SK-N-SH (cell line): ENCODE results near the gene JMJD8. TPM values are rescaled to one million over a fixed set of nuclear protein-coding genes. Genes with fewer than 3 reads are reported as not detected.

Experiments used
- CTCF ChIA-PET: fragments of 300-600, 350-600 bp; formaldehyde crosslinking; extraction: SDS; loops from one replicate; lab custom pipeline; 2021; lab: Yijun Ruan, JAX
- POLR2A ChIA-PET: fragments of 350-600 bp; sonication (Branson Sonifier 250); formaldehyde crosslinking; extraction: SDS; loops from one replicate; lab custom pipeline; 2020; ENCODE audit warnings: antibody characterized with exemption, inconsistent platforms; lab: Yijun Ruan, JAX
- DNase-seq: peaks from one replicate; pipeline ENCODE4 v3.0.0; 2012
- H2AFZ ChIP-seq: fragments of 200-600 bp; sonication (generic); 2 replicates; pipeline ENCODE4 v1.8.1; 2016; ENCODE audit warnings: antibody characterized with exemption, mild to moderate bottlenecking, low read depth
- H3F3A ChIP-seq: fragments of 200-600 bp; sonication (generic); replicated peaks from 2 replicates; pipeline ENCODE3; 2016; ENCODE audit warnings: antibody characterized with exemption, mild to moderate bottlenecking; ENCODE audit not compliant: insufficient read depth
- H3K27ac ChIP-seq, 2 experiments: fragments of 200-500 bp in 1 of 2; fragments of 200-600 bp in 1 of 2; sonication (Bioruptor generic) in 1 of 2; sonication (generic), shearing (Covaris generic) in 1 of 2; 2 replicates each; pipeline versions ENCODE4 v1.5.1 to v1.6.1; 2014 to 2016; ENCODE audit warnings: low read depth in 2 of 2, inconsistent platforms in 1 of 2, low read length in 1 of 2, mild to moderate bottlenecking in 1 of 2, mixed read lengths in 1 of 2
- H3K27me3 ChIP-seq: fragments of 200-600 bp; sonication (generic), shearing (Covaris generic); 2 replicates; pipeline ENCODE4 v1.6.1; 2016; ENCODE audit warnings: mixed run types; ENCODE audit not compliant: insufficient read depth
- H3K36me3 ChIP-seq, 2 experiments: fragments of 200-500 bp in 1 of 2; fragments of 200-600 bp in 1 of 2; sonication (Bioruptor generic) in 1 of 2; sonication (generic) in 1 of 2; replicated peaks in 1 of 2; 2 replicates each; pipeline versions ENCODE3 to v1.5.1; 2014 to 2016; ENCODE audit warnings: low read length in 1 of 2, mild to moderate bottlenecking in 1 of 2; ENCODE audit not compliant: insufficient read depth in 2 of 2, control insufficient read depth in 1 of 2
- H3K4me1 ChIP-seq, 2 experiments: fragments of 200-500 bp in 1 of 2; fragments of 200-600 bp in 1 of 2; sonication (Bioruptor generic) in 1 of 2; sonication (generic), shearing (Covaris generic) in 1 of 2; 2 replicates each; pipeline versions ENCODE4 v1.5.1 to v1.6.1; 2014 to 2016; ENCODE audit warnings: low read depth in 1 of 2, low read length in 1 of 2, mixed run types in 1 of 2; ENCODE audit not compliant: insufficient read depth in 2 of 2, control insufficient read depth in 1 of 2
- H3K4me2 ChIP-seq: fragments of 200-600 bp; sonication (generic), shearing (Covaris generic); 2 replicates; pipeline ENCODE4 v1.6.1; 2017; ENCODE audit warnings: mixed run types
- H3K4me3 ChIP-seq, 2 experiments: fragments of 200-500 bp in 1 of 2; fragments of 200-600 bp in 1 of 2; sonication (Bioruptor generic) in 1 of 2; sonication (generic), shearing (Covaris generic) in 1 of 2; 2 replicates each; pipeline versions ENCODE4 v1.5.1 to v1.8.1; 2014 to 2016; ENCODE audit warnings: low read depth in 2 of 2, inconsistent platforms in 1 of 2, low read length in 1 of 2, mild to moderate bottlenecking in 1 of 2, mixed read lengths in 1 of 2, moderate library complexity in 1 of 2
- H3K79me2 ChIP-seq: fragments of 200-600 bp; sonication (generic); 2 replicates; pipeline ENCODE4 v1.8.1; 2017; ENCODE audit warnings: mild to moderate bottlenecking; ENCODE audit not compliant: insufficient read depth
- H3K9ac ChIP-seq: fragments of 200-600 bp; sonication (generic); 2 replicates; pipeline ENCODE4 v1.6.1; 2017; ENCODE audit warnings: mixed run types
- H3K9me2 ChIP-seq: fragments of 200-600 bp; sonication (generic); 2 replicates; pipeline ENCODE4 v1.6.1; 2017; ENCODE audit warnings: mixed run types
- H3K9me3 ChIP-seq: fragments of 200-600 bp; sonication (generic); 2 replicates; pipeline ENCODE4 v1.6.1; 2017; ENCODE audit warnings: mixed run types, mild to moderate bottlenecking, moderate library complexity
- H4K20me1 ChIP-seq: fragments of 200-600 bp; sonication (generic); 2 replicates; pipeline ENCODE4 v1.6.1; 2017; ENCODE audit warnings: mild to moderate bottlenecking, mixed run types; ENCODE audit not compliant: insufficient read depth
- CHD2 ChIP-seq: fragments of 150-350 bp; IDR thresholded peaks from 2 replicates; pipeline ENCODE4 v1.6.1; 2018; ENCODE audit warnings: low read length; ENCODE audit not compliant: partially characterized antibody
- CTCF ChIP-seq: fragments of 200-600 bp; sonication (generic); IDR thresholded peaks from 2 replicates; pipeline ENCODE4 v1.6.1; 2017; ENCODE audit warnings: antibody characterized with exemption, mild to moderate bottlenecking, moderate library complexity
- ELF1 ChIP-seq: IDR thresholded peaks from 2 replicates; pipeline ENCODE4 v1.4.0; 2012
- EP300 ChIP-seq, 2 experiments: IDR thresholded peaks; 2 replicates each; pipeline versions ENCODE4 v1.4.0 to v1.6.1; 2012; ENCODE audit warnings: borderline replicate concordance in 1 of 2, low read depth in 1 of 2, low read length in 1 of 2
- EZH2phosphoT487 ChIP-seq: fragments of 200-600 bp; sonication (generic); IDR thresholded peaks from 2 replicates; pipeline ENCODE4 v1.6.1; 2017; ENCODE audit warnings: low read depth, mixed run types, mild to moderate bottlenecking, antibody characterized with exemption, moderate library complexity, borderline replicate concordance
- GABPA ChIP-seq: IDR thresholded peaks from 2 replicates; pipeline ENCODE4 v1.4.0; 2012; ENCODE audit warnings: low read depth, mild to moderate bottlenecking
- IRF3 ChIP-seq: fragments of 150-350 bp; IDR thresholded peaks from 2 replicates; pipeline ENCODE4 v1.6.1; 2016; ENCODE audit warnings: mild to moderate bottlenecking, low read depth, low read length
- MEF2A ChIP-seq: IDR thresholded peaks from 2 replicates; pipeline ENCODE4 v1.4.0; 2012; ENCODE audit warnings: low read depth, borderline replicate concordance
- NFIC ChIP-seq: IDR thresholded peaks from 2 replicates; pipeline ENCODE4 v1.4.0; 2012; ENCODE audit warnings: borderline replicate concordance
- POLR2AphosphoS5 ChIP-seq: IDR thresholded peaks from 2 replicates; pipeline ENCODE4 v1.6.1; 2012; ENCODE audit warnings: low read depth, low read length
- RCOR1 ChIP-seq: fragments of 150-350 bp; IDR thresholded peaks from 2 replicates; pipeline ENCODE4 v1.6.1; 2017; ENCODE audit warnings: antibody characterized with exemption, low read length
- REST ChIP-seq: IDR thresholded peaks from 2 replicates; pipeline ENCODE4 v1.6.1; 2012; ENCODE audit warnings: mild to moderate bottlenecking, low read depth, low read length, moderate library complexity
- RXRA ChIP-seq: IDR thresholded peaks from 2 replicates; pipeline ENCODE4 v1.4.0; 2012; ENCODE audit warnings: low read depth, mild to moderate bottlenecking, borderline replicate concordance
- SIN3A ChIP-seq: IDR thresholded peaks from 2 replicates; pipeline ENCODE4 v1.6.1; 2012; ENCODE audit warnings: low read depth, mild to moderate bottlenecking, low read length, moderate library complexity, borderline replicate concordance
- SMC3 ChIP-seq: IDR thresholded peaks from 2 replicates; pipeline ENCODE4 v1.6.1; 2012; ENCODE audit warnings: low read depth, low read length, improper control_type of control experiment
- TAF1 ChIP-seq: IDR thresholded peaks from 2 replicates; pipeline ENCODE4 v1.6.1; 2012; ENCODE audit warnings: low read depth, mild to moderate bottlenecking, low read length, moderate library complexity, borderline replicate concordance
- TCF12 ChIP-seq: IDR thresholded peaks from 2 replicates; pipeline ENCODE4 v1.4.0; 2012
- TEAD4 ChIP-seq: IDR thresholded peaks from 2 replicates; pipeline ENCODE4 v1.4.0; 2012; ENCODE audit warnings: mild to moderate bottlenecking, borderline replicate concordance; ENCODE audit not compliant: insufficient read depth
- USF1 ChIP-seq: IDR thresholded peaks from 2 replicates; pipeline ENCODE4 v1.4.0; 2012; ENCODE audit warnings: low read depth, borderline replicate concordance
- ZBTB33 ChIP-seq: IDR thresholded peaks from 2 replicates; pipeline ENCODE4 v1.4.0; 2012; ENCODE audit warnings: low read depth, borderline replicate concordance
- WGBS: methylation state at CpG from one replicate; pipeline ENCODE4 v1.1.6; 2017; ENCODE audit warnings: low lambda C conversion rate; 5-methylcytosine and 5-hydroxymethylcytosine counted together
- polyA plus RNA-seq, 3 experiments: library from polyadenylated mRNA; depleted of rRNA; stranded (reverse); fragments of >200 nt; gene quantifications; 2 replicates each; pipeline ENCODE4 v1.2.3, GENCODE V29; 2012

Gene JMJD8
- polyA plus RNA-seq, 1 of the 3 experiments (the other 2 are of a cell fraction) = 67.0 TPM

GRCh38 chr16:677316-678190 lies 6.6 kb downstream of the JMJD8 start:
- no peak overlapping the region for H3K4me2 ChIP-seq
- H3F3A ChIP-seq = peaks cover 14% of the 10 kb centered on the region
- TF ChIP-seq NFIC = no peak
- TF ChIP-seq IRF3 = no peak
- TF ChIP-seq RXRA = no peak
- TF ChIP-seq USF1 = no peak
- TF ChIP-seq CHD2 = no peak
- no peak for TF ChIP-seq ELF1
- no peak for TF ChIP-seq RCOR1
- TF ChIP-seq TEAD4 = no peak
- no peak for TF ChIP-seq SIN3A
- TF ChIP-seq ZBTB33 = no peak
- no peak for TF ChIP-seq MEF2A
- TF ChIP-seq SMC3 = no peak
- no peak for TF ChIP-seq CTCF
- TF ChIP-seq EP300 (IDR thresholded peaks at IDR 0.05; ENCODE audit: borderline replicate concordance in 1 of 2, low read depth in 1 of 2, low read length in 1 of 2) = no peak
- no peak for TF ChIP-seq EZH2phosphoT487
- TF ChIP-seq REST = no peak
- no peak for TF ChIP-seq GABPA
- no peak for TF ChIP-seq TCF12
- TF ChIP-seq POLR2AphosphoS5 = no peak
- no peak for TF ChIP-seq TAF1
- H3K79me2 ChIP-seq = peaks cover 22% of the 10 kb centered on the region
- H2AFZ ChIP-seq = no peak overlapping the region
- ChIA-PET POLR2A (no interaction called here), CTCF (interaction anchor here (0.8 to 2.7 kb wide), 4 partner anchors 9 to 29 kb away, joined by 3 to 17 read pairs (median 4); partner anchors contain the start of gene RHOT2)
- no peaks in the 10 kb centered on the region for H3K9me3 ChIP-seq
- H3K27ac ChIP-seq = no peak overlapping the region; a peak in 1 of 4 replicates
- H4K20me1 ChIP-seq = peaks cover 20% of the 10 kb centered on the region
- no peak overlapping the region for H3K9ac ChIP-seq
- no peak for DNase-seq
- WGBS = 97% methylated on average over 29 of the region's 57 CpGs
- H3K36me3 ChIP-seq = peaks cover 9 to 34% of the 10 kb centered on the region in 2 experiments
- H3K9me2 ChIP-seq = no peaks in the 10 kb centered on the region
- no peak overlapping the region for H3K4me3 ChIP-seq
- H3K27me3 ChIP-seq = no peaks in the 10 kb centered on the region
- peaks cover 8 to 33% of the 10 kb centered on the region in 2 experiments; a peak in 2 of 4 replicates for H3K4me1 ChIP-seq
